Gastrocnemius medialis (tissue), 4 donors: ENCODE data around the gene DDX31.

Experiments used
- CTCF ChIP-seq, 5 experiments: fragments of 450-650 bp in 3 of 5; fragments of 200-600 bp in 2 of 5; sonication (generic) in 2 of 5; IDR thresholded peaks in 4 of 5; conservative IDR thresholded peaks in 1 of 5; 1 replicate in 4 of 5; 2 replicates in 1 of 5; pipeline ENCODE4 v1.5.1; 2016 to 2019; ENCODE audit warnings: antibody characterized with exemption in 5 of 5, mild to moderate bottlenecking in 3 of 5, moderate library complexity in 3 of 5
- POLR2A ChIP-seq, 2 donors: fragments of 450-650 bp; IDR thresholded peaks; one replicate each; pipeline ENCODE4 v1.6.1; 2017; ENCODE audit warnings: antibody characterized with exemption in 2 of 2, mild to moderate bottlenecking in 2 of 2, moderate library complexity in 2 of 2

GRCh38 chr9:132578367-132578932 lies 91.3 kb downstream of the DDX31 start:
- TF ChIP-seq CTCF (IDR thresholded peaks at IDR 0.05 in 4 of 5, conservative IDR thresholded peaks at IDR 0.05 in 1 of 5) (no peak), POLR2A (IDR thresholded peaks at IDR 0.05) (no peak)
